Mammary epithelial cell (primary cell): ENCODE results near the gene SYNPO.

Source experiments
- EZH2 ChIP-seq: IDR thresholded peaks from 2 replicates; pipeline ENCODE4 v1.6.1; 2012; ENCODE audit warnings: low read length, inconsistent platforms, borderline replicate concordance
- TF ChIP-seq, protein P1 (sequence below), 2 donors: IDR thresholded peaks in 1 of 2; conservative IDR thresholded peaks in 1 of 2; 2 replicates each; pipeline ENCODE4 v1.5.1; 2011 to 2012; ENCODE audit warnings: inconsistent platforms in 2 of 2, low read length in 2 of 2, mild to moderate bottlenecking in 2 of 2, control low read depth in 1 of 2, low read depth in 1 of 2; ENCODE audit not compliant: insufficient read depth in 1 of 2; ENCODE audit errors: extremely low read depth in 1 of 2

DNA sequence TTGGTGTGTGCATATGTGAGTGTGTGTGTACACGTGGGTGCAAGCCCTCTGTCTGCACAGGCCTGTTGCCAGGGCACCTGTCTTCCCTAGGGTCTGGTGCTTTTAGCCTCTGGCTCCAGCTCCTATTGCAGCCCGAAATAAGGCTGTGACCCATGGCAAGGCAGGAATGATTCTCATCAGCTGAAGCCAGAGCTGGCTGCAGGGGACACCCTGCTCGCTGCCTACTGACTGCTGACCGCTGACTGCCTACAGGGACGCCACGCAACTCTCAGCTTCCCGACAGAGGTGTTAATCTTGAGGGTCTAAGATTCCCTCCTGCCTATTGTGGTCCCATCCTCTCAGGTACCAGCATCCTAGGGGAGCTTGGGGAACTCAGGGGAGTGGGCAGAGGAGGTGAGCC, 20.6 kb downstream of the SYNPO start, which contains the start of gene MYOZ3:
- TF ChIP-seq, protein P1, sequence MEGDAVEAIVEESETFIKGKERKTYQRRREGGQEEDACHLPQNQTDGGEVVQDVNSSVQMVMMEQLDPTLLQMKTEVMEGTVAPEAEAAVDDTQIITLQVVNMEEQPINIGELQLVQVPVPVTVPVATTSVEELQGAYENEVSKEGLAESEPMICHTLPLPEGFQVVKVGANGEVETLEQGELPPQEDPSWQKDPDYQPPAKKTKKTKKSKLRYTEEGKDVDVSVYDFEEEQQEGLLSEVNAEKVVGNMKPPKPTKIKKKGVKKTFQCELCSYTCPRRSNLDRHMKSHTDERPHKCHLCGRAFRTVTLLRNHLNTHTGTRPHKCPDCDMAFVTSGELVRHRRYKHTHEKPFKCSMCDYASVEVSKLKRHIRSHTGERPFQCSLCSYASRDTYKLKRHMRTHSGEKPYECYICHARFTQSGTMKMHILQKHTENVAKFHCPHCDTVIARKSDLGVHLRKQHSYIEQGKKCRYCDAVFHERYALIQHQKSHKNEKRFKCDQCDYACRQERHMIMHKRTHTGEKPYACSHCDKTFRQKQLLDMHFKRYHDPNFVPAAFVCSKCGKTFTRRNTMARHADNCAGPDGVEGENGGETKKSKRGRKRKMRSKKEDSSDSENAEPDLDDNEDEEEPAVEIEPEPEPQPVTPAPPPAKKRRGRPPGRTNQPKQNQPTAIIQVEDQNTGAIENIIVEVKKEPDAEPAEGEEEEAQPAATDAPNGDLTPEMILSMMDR (conservative IDR thresholded peaks at IDR 0.05 in 1 of 2, IDR thresholded peaks at IDR 0.05 in 1 of 2; ENCODE audit: extremely low read depth in 1 of 2, insufficient read depth in 1 of 2, low read depth in 1 of 2, low read length in 2 of 2), result no peak
- TF ChIP-seq EZH2, result no peak
